A549 (cell line): ENCODE results near the gene JAM3.

Experiments used
- CHD2 ChIP-seq: fragments of 150-350 bp; IDR thresholded peaks from 2 replicates; pipeline ENCODE4 v1.6.1; 2014; ENCODE audit warnings: low read length; ENCODE audit not compliant: partially characterized antibody
- EP300 ChIP-seq, 2 experiments: fragments of >200 bp; sonication (Bioruptor Twin); formaldehyde crosslinking; IDR thresholded peaks; 2 replicates in 1 of 2; 3 replicates in 1 of 2; pipeline ENCODE4 v1.6.1; 2016 to 2017
- JUN ChIP-seq, 2 experiments: fragments of >200 bp; sonication (Bioruptor Twin); formaldehyde crosslinking; IDR thresholded peaks; 2 replicates in 1 of 2; 3 replicates in 1 of 2; pipeline ENCODE4 v1.6.1; 2016 to 2017
- POLR2A ChIP-seq: IDR thresholded peaks from 2 replicates; pipeline ENCODE4 v1.6.1; 2012; ENCODE audit warnings: mild to moderate bottlenecking, low read length
- SMC3 ChIP-seq: fragments of >200 bp; sonication (Bioruptor Twin); formaldehyde crosslinking; IDR thresholded peaks from 3 replicates; pipeline ENCODE4 v1.6.1; 2018; ENCODE audit warnings: inconsistent platforms
- TF ChIP-seq, protein P1 (sequence below): fragments of >200 bp; sonication (Bioruptor Twin); formaldehyde crosslinking; IDR thresholded peaks from 3 replicates; pipeline ENCODE4 v1.5.1; 2016

DNA sequence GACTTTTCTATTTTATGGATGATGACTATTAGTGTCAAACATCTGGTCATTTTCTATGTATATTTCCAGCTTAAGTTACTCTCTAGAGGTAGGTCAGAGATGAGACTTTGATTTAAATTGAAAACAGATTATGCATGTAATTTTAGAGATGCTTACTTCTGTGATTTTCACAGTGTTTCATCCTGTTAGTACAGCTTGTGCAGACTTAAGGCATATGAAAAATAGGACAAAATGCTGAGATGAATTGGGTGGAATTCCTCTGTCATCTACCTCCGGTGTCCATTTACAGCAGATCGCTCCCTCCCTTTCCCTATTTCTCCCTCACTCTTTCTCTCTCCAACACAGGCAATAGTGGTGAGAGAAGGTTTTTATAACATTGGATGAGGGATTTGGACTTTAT is 14.1 kb downstream of the JAM3 start:
- TF ChIP-seq JUN (IDR thresholded peaks at IDR 0.05) (no peak), EP300 (IDR thresholded peaks at IDR 0.05) (no peak), SMC3 (no peak), POLR2A (no peak), CHD2 (no peak)
- TF ChIP-seq, protein P1, sequence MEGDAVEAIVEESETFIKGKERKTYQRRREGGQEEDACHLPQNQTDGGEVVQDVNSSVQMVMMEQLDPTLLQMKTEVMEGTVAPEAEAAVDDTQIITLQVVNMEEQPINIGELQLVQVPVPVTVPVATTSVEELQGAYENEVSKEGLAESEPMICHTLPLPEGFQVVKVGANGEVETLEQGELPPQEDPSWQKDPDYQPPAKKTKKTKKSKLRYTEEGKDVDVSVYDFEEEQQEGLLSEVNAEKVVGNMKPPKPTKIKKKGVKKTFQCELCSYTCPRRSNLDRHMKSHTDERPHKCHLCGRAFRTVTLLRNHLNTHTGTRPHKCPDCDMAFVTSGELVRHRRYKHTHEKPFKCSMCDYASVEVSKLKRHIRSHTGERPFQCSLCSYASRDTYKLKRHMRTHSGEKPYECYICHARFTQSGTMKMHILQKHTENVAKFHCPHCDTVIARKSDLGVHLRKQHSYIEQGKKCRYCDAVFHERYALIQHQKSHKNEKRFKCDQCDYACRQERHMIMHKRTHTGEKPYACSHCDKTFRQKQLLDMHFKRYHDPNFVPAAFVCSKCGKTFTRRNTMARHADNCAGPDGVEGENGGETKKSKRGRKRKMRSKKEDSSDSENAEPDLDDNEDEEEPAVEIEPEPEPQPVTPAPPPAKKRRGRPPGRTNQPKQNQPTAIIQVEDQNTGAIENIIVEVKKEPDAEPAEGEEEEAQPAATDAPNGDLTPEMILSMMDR = no peak
